ENCODE data around the gene RALGDS.

DNA sequence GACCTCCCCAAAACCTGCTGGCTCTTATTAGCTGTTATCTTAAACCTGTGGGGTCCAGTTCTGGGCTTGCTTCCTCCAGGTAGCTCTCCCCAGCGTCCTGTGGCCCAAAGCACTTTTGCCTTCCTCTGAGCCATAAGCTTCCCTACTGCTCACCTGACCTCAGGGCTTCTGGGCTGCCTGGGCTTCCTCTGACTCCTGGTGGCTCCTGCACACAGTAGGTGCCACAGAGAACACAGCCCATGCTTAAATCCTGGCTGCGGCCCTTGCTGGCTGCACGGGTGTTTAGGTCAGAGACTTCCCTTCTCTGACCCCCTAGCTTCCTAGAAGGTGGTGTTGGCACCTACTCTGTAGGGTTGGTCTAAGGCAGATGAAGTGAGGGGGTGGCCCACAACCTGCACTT lies 2.5 kb downstream of the RALGDS start:
- no peak for TF ChIP-seq POLR2AphosphoS5 (IDR thresholded peaks at IDR 0.05; ENCODE audit: low read depth)
- TF ChIP-seq, protein P1, sequence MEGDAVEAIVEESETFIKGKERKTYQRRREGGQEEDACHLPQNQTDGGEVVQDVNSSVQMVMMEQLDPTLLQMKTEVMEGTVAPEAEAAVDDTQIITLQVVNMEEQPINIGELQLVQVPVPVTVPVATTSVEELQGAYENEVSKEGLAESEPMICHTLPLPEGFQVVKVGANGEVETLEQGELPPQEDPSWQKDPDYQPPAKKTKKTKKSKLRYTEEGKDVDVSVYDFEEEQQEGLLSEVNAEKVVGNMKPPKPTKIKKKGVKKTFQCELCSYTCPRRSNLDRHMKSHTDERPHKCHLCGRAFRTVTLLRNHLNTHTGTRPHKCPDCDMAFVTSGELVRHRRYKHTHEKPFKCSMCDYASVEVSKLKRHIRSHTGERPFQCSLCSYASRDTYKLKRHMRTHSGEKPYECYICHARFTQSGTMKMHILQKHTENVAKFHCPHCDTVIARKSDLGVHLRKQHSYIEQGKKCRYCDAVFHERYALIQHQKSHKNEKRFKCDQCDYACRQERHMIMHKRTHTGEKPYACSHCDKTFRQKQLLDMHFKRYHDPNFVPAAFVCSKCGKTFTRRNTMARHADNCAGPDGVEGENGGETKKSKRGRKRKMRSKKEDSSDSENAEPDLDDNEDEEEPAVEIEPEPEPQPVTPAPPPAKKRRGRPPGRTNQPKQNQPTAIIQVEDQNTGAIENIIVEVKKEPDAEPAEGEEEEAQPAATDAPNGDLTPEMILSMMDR (conservative IDR thresholded peaks at IDR 0.05; ENCODE audit: low read depth in 2 of 2): no peak
- TF ChIP-seq EZH2 (IDR thresholded peaks at IDR 0.05; ENCODE audit: low read depth, unreplicated experiment): no peak
- TF ChIP-seq ZNF114 (CRISPR knock-in tag; IDR thresholded peaks at IDR 0.05): no peak
- TF ChIP-seq, protein P2, sequence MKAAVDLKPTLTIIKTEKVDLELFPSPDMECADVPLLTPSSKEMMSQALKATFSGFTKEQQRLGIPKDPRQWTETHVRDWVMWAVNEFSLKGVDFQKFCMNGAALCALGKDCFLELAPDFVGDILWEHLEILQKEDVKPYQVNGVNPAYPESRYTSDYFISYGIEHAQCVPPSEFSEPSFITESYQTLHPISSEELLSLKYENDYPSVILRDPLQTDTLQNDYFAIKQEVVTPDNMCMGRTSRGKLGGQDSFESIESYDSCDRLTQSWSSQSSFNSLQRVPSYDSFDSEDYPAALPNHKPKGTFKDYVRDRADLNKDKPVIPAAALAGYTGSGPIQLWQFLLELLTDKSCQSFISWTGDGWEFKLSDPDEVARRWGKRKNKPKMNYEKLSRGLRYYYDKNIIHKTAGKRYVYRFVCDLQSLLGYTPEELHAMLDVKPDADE (IDR thresholded peaks at IDR 0.05): no peak
- TF ChIP-seq, protein P3, sequence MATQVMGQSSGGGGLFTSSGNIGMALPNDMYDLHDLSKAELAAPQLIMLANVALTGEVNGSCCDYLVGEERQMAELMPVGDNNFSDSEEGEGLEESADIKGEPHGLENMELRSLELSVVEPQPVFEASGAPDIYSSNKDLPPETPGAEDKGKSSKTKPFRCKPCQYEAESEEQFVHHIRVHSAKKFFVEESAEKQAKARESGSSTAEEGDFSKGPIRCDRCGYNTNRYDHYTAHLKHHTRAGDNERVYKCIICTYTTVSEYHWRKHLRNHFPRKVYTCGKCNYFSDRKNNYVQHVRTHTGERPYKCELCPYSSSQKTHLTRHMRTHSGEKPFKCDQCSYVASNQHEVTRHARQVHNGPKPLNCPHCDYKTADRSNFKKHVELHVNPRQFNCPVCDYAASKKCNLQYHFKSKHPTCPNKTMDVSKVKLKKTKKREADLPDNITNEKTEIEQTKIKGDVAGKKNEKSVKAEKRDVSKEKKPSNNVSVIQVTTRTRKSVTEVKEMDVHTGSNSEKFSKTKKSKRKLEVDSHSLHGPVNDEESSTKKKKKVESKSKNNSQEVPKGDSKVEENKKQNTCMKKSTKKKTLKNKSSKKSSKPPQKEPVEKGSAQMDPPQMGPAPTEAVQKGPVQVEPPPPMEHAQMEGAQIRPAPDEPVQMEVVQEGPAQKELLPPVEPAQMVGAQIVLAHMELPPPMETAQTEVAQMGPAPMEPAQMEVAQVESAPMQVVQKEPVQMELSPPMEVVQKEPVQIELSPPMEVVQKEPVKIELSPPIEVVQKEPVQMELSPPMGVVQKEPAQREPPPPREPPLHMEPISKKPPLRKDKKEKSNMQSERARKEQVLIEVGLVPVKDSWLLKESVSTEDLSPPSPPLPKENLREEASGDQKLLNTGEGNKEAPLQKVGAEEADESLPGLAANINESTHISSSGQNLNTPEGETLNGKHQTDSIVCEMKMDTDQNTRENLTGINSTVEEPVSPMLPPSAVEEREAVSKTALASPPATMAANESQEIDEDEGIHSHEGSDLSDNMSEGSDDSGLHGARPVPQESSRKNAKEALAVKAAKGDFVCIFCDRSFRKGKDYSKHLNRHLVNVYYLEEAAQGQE (IDR thresholded peaks at IDR 0.05; ENCODE audit: unreplicated experiment): no peak
- no peak for TF ChIP-seq EZH2phosphoT487 (IDR thresholded peaks at IDR 0.05; ENCODE audit: unreplicated experiment)
